Suppressor macrophage (primary cell): Measurements from ENCODE around the gene RUNDC1.
A peak's percentile ranks its signal among the peaks of the same experiment; 100 is the strongest.

Source experiments
- DNase-seq, 4 experiments: peaks; one replicate each; pipeline ENCODE4 v3.0.0-alpha.2; 2020 to 2022

Gene RUNDC1

DNA sequence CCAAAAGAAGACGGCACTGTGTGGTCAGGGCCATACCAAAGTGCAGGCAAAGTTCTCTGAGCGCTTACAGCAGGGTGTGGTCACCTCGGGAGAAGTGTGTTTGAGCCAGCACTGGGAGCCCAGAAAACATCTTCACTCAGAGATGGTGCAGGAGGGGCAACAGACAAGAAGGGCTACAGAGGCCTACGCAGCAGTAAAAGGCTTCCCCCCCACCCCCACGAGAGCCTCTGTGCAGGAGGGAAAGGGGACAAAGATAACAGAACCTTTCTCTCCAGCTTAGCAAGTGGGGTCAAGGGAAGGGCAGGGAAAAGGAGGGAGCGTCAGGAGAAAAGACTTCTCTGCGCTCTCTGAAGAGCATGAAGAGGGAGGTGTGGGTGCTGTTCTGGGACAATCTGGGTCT, 39.1 kb downstream of the RUNDC1 start:
- no peak for DNase-seq

- DNase-seq, result peak in 3 of 4 experiments; percentile 43 to 55 (median 51)
These were observed 39.8 kb downstream of the RUNDC1 start for GRCh38 chr17:43020030-43020621.

DNA sequence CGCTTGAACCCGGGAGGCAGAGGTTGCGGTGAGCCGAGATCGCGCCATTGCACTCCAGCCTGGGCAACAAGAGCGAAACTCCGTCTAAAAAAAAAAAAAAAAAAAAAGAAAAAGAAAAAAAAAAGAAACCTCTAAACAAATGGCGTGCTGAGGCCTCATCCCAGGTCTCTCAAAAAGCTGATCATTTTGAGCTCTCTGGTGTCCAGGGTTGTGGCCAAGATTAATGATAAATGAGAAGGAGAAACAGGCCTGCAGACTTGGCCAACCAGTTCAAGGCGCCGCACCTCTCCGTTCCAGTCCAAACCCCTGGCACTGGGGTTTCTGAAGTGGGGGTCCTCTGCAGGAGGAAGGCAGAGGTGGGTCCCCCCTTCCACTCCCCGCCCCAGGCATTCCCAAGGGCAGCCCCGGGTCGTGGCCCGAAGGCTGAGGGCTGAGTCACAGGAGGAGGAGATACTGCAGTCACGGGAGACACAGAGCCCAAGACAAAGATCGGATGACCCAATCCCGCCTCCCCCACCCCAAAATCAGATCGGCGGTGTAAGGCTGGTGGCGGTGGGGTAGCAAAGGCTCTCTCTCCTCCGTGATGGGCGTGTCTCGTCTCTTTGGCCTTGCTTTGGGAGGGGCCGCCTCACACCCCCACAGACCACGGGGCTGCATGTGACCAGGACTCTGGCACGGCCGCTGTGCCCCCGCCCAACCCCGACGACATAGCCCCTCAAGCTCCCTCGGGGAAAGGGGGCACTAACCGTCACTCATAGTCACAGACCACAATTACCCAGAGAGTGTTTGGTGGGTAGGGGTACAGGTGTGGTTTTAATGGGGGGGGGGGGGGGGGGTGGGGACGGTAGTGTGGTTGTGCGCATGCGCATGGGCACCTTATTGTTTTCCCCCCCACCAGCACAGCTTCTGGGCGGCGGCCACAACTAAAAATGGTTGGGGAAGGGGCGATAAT, 40.7 kb downstream of the RUNDC1 start:
- peak; percentile 85 to 93 (median 93) for DNase-seq

DNA sequence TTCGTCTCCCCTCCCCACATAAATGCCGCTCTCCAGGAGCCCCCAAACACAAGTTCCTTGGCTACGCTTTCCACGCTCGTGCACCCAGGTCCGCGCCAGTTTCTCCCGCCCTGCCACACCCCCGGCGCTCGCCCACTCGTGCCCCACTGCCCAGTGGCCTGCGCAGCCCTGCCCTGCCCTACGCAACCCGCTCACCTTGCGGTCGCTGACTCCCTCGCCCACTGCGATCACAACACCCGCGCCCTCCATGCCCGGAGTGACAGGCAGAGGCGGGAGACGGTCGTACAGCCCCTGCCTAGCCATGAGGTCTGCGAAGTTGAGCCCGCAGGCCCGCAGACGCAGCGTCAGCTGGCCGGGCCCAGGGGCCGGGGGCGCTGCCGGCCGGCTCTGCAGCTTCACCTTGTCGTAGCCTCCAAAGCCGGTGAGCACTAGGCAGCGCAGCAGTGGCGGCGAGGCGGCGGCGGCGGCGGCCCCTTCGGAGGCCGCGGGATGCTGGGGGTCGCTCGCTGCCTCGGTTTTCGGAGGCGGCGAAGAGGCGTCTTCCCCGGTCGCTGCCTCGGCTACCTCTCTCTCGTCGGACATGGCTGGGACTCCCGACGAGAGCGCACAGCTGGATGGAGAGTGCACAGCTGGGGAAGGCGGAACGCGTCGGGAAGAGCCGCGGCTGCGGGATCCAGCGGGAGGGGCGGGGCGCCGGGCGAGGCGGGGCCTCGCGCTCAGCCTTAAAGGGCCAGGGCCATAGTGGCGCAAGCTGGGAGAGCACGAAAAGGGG, 41.6 kb downstream of the RUNDC1 start, which contains the start of gene VAT1:
TSS of gene VAT1 (minus strand) at position 645 of the 772 bp plus-strand sequence. CDS start at position 582, 63 bp downstream.
- peak; percentile 83 to 95 (median 90) for DNase-seq

DNA sequence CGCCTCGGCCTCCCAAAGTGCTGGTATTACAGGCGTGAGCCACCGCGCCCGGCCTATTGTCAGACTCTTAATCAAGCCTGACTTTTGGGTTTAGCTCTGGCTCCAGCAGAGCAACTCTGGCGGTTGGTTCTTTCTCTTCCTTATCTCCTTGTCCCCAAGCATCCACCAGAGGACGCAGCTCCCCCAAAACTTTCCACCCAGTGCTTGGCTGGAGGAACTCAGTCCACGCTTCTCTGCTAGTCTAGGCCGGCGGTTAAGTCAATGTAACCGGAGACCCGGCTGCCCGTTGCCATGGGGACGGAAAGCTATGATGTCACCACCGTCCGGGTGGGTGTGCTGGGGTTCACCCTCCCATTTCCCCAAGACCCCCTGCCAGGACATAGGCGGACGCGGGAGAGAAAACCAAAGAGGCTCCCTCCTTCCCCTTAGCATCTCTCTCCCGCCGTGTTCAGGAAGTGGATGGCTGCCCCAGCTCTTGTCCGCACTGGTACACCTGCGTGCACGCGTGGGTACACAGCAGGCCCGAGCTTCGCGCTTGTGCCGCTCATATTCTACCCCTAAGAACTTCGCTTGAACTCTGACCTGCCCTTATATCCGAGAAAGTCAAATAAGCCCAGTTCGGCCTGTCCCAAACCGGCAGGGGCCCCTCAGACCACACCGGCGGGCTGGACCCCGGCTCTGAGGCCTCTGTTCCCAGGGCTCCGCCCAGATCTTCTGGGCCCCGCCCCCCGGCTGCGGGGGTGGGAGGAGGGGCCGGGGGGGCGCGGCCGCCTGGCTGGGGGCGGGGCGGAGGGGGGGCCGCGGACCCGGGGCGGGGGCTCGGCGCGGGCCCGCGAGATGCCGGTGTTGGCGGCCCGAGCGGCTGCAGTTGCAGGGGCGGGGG, 44.3 kb downstream of the RUNDC1 start, which contains the start of gene RND2:
TSS of gene RND2 (plus strand) at position 825 of the 883 bp plus-strand sequence. CDS start 117 bp downstream, outside the sequence.
- DNase-seq, result peak; percentile 88 to 92 (median 92)

DNA sequence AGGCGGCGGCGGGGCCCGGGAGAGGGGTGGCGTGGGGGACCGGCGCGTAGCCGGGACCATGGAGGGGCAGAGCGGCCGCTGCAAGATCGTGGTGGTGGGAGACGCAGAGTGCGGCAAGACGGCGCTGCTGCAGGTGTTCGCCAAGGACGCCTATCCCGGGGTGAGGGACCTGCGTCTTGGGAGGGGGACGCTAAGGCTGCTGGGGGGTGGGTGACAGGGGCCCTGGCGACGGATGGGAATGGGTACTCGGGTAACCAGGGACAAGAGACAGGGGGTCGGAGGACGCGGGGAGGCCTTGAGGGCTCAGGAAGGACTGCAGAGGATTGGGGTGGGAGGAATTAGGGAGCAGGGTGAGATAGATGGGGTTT, 44.9 kb downstream of the RUNDC1 start:
- no peak for DNase-seq

DNA sequence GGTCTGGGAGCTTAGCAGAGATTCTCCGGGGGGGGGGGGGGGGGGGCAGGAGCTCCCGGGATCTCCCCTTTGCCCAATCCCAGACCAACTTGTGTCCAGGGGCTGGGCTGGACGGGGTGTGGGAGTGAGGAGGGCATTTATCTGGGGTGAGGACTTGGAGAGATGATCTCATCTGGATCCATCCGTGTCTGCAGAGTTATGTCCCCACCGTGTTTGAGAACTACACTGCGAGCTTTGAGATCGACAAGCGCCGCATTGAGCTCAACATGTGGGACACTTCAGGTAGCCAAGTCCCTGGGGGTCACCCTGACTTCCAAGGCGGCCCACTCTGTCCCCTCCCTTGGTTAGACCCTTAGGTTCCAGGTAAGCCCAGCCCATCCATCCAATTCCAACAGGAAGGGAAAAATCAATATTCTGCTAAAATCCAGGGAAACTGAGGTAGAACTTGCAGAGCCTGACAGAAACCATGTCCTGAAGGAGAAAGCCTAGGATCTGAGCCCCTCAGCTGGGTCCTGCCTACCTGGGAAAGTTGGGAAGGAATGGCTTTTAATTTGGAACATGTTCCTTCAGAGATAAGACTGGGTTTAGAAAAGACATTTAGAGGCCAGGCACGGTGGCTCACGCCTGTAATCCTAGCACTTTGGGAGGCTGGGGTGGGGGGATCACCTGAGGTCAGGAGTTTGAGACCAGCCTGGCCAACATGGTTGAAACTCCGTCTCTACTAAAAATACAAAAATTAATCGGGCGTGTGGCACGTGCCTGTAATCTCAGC, 45.6 kb downstream of the RUNDC1 start:
- no peak for DNase-seq

DNA sequence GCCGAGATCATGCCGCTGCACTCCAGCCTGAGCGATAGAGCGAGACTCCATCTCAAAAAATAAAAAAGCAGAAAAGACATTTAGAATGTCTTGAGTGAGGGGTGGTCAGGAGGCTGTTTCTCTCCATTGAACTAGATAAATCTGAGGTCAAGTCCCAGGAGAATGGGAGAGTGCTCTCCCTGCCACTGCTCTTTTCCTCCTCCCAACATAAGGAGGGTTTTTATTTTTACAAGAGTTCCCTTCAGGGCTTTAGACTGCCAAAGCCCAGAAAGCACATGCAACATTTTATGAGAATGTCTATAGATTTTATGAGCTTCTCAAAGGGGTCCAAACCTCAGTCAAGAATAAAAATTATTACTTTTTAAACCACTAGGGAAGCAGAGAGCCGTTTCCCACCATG, 46.2 kb downstream of the RUNDC1 start:
- DNase-seq, result no peak

DNA sequence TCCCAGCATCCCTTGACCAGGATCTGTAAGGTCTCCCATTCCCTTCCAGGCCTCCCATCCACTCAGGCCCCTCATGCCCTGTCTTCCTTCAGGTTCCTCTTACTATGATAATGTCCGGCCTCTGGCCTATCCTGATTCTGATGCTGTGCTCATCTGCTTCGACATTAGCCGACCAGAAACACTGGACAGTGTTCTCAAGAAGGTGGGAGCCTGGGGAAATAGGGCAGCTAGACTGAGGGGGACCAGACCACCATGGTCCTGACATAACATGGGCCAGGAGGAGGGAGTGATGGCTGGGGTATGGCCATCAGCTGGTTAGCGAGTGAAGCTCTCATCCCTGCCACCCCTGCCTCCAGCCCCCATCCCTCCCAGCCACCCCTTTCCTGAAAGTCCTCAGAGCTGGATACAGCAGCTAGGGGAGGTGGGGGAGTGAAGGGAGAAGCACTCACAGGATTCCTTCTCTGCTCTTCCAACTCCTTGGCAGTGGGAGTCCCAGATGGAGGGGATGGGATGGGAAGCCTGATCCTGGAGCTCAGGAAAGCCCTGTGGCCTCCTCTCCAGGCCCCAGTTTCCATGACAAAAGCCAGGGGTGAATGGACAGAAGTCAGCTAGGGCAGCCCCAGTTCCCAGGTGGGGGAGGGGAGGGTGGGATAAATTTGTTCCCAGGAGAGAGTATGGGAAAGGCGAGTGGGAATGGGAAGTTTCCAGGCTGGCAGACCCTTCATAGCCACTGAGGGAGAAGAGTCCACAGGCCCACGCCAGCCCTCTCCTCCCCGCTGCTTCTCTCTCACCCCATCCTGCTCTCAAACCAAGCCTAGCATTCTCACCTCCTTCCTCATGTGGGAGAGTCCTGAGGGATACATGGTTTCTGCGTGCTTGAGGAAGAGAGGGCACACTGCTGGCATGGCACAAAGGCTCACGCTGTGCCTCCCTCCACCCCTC, 47.0 kb downstream of the RUNDC1 start:
- no peak for DNase-seq

GRCh38 chr17:43028221-43028861, 48.0 kb downstream of the RUNDC1 start:
- no peak for DNase-seq

GRCh38 chr17:43030137-43030767, 49.9 kb downstream of the RUNDC1 start:
- no peak for DNase-seq

DNA sequence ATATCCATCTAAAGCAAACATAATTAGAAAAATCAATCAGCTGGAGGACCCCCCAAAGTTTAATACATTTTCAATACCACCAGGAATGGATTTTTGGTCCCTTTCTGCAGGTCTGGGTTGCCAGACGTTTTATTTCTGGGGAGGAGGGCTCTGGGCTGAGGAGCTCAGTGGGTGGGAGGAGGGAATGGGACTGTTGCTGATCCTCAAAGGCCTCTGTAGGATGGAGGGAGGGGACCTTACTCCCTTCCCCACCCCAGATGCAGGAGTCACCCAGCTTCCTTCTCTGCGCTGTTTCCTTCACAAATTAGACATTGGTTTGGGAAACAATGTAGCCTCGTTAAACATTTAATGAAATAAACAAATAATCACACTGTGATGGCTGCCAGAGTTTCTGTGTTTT, 51.3 kb downstream of the RUNDC1 start:
- DNase-seq, result no peak

DNA sequence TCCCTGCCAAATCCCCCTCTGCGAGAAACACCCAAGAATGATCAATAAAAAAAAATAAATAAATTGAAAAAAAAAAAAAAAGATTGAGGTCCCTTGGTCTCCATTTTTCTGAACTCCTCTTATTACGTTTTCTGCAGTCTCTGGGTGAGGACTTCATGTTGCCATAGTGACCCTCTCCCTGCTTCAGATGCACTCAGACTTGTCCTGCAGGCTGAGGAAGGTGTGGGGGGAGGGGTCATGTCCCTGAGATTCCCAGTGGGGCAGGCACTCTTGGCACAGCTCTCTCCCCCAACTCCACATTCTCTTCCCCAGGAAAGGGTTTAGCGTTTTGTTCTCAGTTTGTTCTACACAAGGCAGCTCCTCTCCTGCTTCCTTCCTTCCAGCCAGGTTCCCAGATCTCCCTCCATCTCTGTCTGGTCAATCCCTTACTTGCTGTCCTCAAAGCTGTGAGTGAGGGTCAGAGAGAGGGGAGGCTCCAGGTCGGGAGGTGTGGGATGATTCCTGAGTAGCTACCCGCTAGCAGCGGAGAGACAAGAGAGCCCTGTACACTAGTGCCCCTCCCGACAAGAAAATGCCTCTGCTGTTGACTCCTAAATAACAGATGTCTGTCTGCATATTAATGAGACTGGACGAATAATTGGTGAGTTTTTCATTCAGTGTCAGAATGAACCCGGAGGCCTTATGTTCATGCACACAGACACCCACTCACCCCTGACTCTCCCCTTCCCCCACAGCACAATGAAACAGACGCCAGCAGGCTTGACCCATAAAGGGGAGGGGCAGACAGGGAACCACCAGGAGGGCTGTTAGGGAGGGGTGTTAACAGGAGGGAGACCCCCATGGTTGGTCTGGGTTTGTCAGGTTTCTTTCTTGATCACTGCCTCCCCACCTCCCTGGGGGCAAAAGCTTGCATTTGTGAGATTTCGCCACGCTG, 53.9 kb downstream of the RUNDC1 start:
- DNase-seq, result no peak

DNA sequence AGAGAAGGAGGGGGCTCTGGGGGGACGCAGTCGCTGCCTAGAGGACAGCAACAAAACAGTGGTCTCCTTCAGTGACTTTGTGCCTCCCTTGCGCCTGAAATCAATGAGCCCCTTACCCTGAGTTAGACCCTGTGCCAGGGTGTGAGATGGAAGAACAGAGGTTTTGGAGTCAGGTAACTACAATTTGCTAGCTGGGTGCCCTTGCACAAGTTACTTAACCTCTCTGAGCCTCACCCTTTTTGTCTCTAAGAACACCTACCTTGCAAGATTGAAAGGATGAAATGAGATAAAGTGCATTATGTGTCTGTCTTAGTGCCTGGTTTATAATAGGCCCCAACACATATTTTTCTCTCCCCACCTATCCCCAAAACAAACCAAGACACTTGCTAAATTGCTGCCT, 54.5 kb downstream of the RUNDC1 start:
- DNase-seq, result no peak

- DNase-seq, result no peak
These were observed 59.3 kb downstream of the RUNDC1 start for GRCh38 chr17:43039646-43040045.

DNA sequence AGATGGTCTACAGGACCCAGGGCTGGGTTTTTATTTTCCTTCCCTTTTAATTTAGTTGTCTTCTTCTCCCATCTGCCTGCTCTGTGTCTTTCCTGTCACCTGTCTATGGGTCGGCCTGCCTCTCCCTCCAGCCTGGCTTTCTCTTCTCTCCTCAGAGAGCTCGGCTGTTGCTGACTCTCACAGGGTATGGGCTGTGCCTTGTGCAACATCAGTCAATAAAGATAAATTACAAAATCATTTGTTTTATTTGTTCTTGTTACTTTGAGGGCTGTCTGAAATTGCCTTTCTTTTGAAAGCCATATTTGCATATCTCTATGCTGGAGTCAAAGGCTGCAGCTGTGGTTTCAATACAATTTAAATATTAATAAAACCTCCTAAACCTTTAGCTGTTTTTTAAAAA, 60.3 kb downstream of the RUNDC1 start:
- DNase-seq, result no peak

DNA sequence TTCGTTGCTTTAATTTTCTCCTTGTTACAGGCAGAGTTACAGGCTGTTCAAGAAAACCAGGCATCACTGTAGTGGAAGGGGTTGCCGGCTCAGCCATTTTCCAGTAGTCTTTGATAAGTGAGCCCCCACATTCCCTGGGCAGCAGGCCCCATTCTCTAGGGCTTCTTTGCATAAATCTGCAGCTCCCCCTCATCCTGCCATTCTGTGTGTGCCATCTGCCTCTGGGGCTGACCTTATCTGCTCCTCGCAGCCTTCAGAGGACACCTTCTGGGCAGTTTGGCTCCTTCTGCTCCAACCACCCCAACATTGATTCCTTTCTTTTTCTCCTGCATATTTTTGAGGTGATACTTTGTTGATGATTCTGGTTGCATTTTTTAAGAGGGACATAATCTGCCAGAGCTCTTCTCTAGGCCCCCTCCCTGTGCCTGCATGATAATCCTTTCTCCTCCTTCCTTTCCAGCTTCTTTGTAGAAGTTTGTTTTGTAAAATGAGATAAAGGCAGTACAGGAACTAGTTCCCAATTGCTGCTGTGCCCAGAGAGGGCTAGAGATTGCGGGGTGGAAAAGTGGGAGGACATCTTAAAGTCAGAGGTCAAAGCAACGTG, 61.8 kb downstream of the RUNDC1 start:
- no peak for DNase-seq
